Measurements from ENCODE around the gene GPR160. TPM values are rescaled to one million over a fixed set of nuclear protein-coding genes. Genes with fewer than 3 reads are reported as not detected.
"Not testable (repeated sequence)": the region's sequence is repeated elsewhere in the genome, so short reads cannot be mapped to it uniquely, and the experiment has no call there.

The GPR160 gene
- total and polyA plus RNA-seq, 9 of the 15 experiments (the other 6 are each of a cell fraction or from before 2014, with no cell fraction given) = 1.3 to 10.5 (median 8.3) TPM

GRCh38 chr3:170114165-170114564, 76.4 kb downstream of the GPR160 start:
- FAIRE-seq; H2AFZ ChIP-seq (ENCODE audit: low read depth, low read length); BruUV-seq (replicated peaks); in situ Hi-C loops (cut with MboI); H3K27me3 ChIP-seq (ENCODE audit: control insufficient read depth in 2 of 2, insufficient read depth in 2 of 2, low read length in 2 of 2); H3K9me1 ChIP-seq (ENCODE audit: control insufficient read depth, insufficient read depth, low read length); H4K20me1 ChIP-seq (replicated peaks; ENCODE audit: control insufficient read depth, insufficient read depth, low read length); H3K9me3 ChIP-seq (replicated peaks; ENCODE audit: control insufficient read depth, insufficient read depth, low read depth, low read length); CTCF ChIA-PET (ENCODE audit: low intra/inter-chr PET ratio); H3K4me2 ChIP-seq (ENCODE audit: insufficient read depth, low read length); H3K4me1 ChIP-seq (replicated peaks in 1 of 2; ENCODE audit: control insufficient read depth in 2 of 2, insufficient read depth in 2 of 2, low read length in 2 of 2); DNase-seq (ENCODE audit: extremely low read depth in 1 of 4, low spot score in 3 of 4); H3K9ac ChIP-seq (ENCODE audit: insufficient read depth in 1 of 2, low read depth in 2 of 2, low read length in 2 of 2); H3K79me2 ChIP-seq (ENCODE audit: control insufficient read depth, insufficient read depth, low read length); H3K4me3 ChIP-seq; ATAC-seq; intact Hi-C loops (cut with micrococcal nuclease); H3K27ac ChIP-seq (ENCODE audit: extremely low read depth, low read depth, low read length): not testable (repeated sequence)
- TF ChIP-seq C11orf30 (IDR thresholded peaks at IDR 0.05; ENCODE audit: low read depth) (peak; percentile 23; the same call in 1 of the 2 replicates), ZNF316 (IDR thresholded peaks at IDR 0.05) (peak; percentile 62)
- POLR2A ChIA-PET = interaction anchor here (1.3 kb wide), 1 partner anchor 15 kb away, joined by 3 read pairs; no protein-coding TSS in a partner anchor
- WGBS (ENCODE audit: insufficient coverage, low coverage, missing lambda C conversion rate) = 97% methylated on average over 8 of the region's 8 CpGs
- H3K36me3 ChIP-seq (ENCODE audit: control insufficient read depth, insufficient read depth, low read length) = peaks cover 63% of the 10 kb centered on the region

- FAIRE-seq = no peak
- Histone ChIP-seq H3K79me2 (ENCODE audit: control insufficient read depth, insufficient read depth, low read length) (no peaks in the 10 kb centered on the region), H4K20me1 (replicated peaks; ENCODE audit: control insufficient read depth, insufficient read depth, low read length) (no peaks in the 10 kb centered on the region), H3K9me3 (replicated peaks; ENCODE audit: control insufficient read depth, insufficient read depth, low read depth, low read length) (no peaks in the 10 kb centered on the region), H3K9me1 (ENCODE audit: control insufficient read depth, insufficient read depth, low read length) (no peaks in the 10 kb centered on the region), H3K9ac (ENCODE audit: insufficient read depth in 1 of 2, low read depth in 2 of 2, low read length in 2 of 2) (no peak overlapping the region), H3K4me2 (ENCODE audit: insufficient read depth, low read length) (no peak overlapping the region), H3K36me3 (ENCODE audit: control insufficient read depth, insufficient read depth, low read length) (peaks cover 79% of the 10 kb centered on the region), H3K27me3 (ENCODE audit: control insufficient read depth in 2 of 2, insufficient read depth in 2 of 2, low read length in 2 of 2) (no peaks in the 10 kb centered on the region), H2AFZ (ENCODE audit: low read depth, low read length) (no peak overlapping the region), H3K4me1 (replicated peaks in 1 of 2; ENCODE audit: control insufficient read depth in 2 of 2, insufficient read depth in 2 of 2, low read length in 2 of 2) (no peaks in the 10 kb centered on the region), H3K4me3 (no peak overlapping the region), H3K27ac (ENCODE audit: extremely low read depth, low read depth, low read length) (no peak overlapping the region)
- peak; percentile 79 for ATAC-seq
- POLR2A ChIA-PET = no interaction called here
- no TSS peak for BruUV-seq (replicated peaks)
- CTCF ChIA-PET (ENCODE audit: low intra/inter-chr PET ratio) = no interaction called here
- in situ Hi-C loops (cut with MboI) = no loop called here
- TF ChIP-seq ZBTB8A (IDR thresholded peaks at IDR 0.05; ENCODE audit: partially characterized antibody) = no peak
- TF ChIP-seq, protein P1, sequence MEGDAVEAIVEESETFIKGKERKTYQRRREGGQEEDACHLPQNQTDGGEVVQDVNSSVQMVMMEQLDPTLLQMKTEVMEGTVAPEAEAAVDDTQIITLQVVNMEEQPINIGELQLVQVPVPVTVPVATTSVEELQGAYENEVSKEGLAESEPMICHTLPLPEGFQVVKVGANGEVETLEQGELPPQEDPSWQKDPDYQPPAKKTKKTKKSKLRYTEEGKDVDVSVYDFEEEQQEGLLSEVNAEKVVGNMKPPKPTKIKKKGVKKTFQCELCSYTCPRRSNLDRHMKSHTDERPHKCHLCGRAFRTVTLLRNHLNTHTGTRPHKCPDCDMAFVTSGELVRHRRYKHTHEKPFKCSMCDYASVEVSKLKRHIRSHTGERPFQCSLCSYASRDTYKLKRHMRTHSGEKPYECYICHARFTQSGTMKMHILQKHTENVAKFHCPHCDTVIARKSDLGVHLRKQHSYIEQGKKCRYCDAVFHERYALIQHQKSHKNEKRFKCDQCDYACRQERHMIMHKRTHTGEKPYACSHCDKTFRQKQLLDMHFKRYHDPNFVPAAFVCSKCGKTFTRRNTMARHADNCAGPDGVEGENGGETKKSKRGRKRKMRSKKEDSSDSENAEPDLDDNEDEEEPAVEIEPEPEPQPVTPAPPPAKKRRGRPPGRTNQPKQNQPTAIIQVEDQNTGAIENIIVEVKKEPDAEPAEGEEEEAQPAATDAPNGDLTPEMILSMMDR (IDR thresholded peaks at IDR 0.05 in 2 of 3, conservative IDR thresholded peaks at IDR 0.05 in 1 of 3; ENCODE audit: insufficient read depth in 2 of 3, low read depth in 1 of 3, low read length in 3 of 3) = 0 out of 6 replicates have a peak, but pooled peaks of 1 of the 3 experiments have one; percentile 5
- intact Hi-C loops (cut with micrococcal nuclease) = no loop called here
- DNase-seq (ENCODE audit: extremely low read depth in 1 of 4, low spot score in 3 of 4) = peak in 2 of 4 experiments; percentile 13 to 25
Measured at GRCh38 chr3:170117134-170117533, 79.3 kb downstream of the GPR160 start.

All from K562 (cell line).